Fibroblast of skin of right quadriceps (primary cell): ENCODE measurements around the gene TAPBPL.
"Not testable (repeated sequence)": the region's sequence is repeated elsewhere in the genome, so short reads cannot be mapped to it uniquely, and the experiment has no call there.

ENCODE experiments used
- DNase-seq: peaks from one replicate; pipeline ENCODE4 v3.0.0-alpha.2; 2013

The TAPBPL gene, protein sequence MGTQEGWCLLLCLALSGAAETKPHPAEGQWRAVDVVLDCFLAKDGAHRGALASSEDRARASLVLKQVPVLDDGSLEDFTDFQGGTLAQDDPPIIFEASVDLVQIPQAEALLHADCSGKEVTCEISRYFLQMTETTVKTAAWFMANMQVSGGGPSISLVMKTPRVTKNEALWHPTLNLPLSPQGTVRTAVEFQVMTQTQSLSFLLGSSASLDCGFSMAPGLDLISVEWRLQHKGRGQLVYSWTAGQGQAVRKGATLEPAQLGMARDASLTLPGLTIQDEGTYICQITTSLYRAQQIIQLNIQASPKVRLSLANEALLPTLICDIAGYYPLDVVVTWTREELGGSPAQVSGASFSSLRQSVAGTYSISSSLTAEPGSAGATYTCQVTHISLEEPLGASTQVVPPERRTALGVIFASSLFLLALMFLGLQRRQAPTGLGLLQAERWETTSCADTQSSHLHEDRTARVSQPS

DNA sequence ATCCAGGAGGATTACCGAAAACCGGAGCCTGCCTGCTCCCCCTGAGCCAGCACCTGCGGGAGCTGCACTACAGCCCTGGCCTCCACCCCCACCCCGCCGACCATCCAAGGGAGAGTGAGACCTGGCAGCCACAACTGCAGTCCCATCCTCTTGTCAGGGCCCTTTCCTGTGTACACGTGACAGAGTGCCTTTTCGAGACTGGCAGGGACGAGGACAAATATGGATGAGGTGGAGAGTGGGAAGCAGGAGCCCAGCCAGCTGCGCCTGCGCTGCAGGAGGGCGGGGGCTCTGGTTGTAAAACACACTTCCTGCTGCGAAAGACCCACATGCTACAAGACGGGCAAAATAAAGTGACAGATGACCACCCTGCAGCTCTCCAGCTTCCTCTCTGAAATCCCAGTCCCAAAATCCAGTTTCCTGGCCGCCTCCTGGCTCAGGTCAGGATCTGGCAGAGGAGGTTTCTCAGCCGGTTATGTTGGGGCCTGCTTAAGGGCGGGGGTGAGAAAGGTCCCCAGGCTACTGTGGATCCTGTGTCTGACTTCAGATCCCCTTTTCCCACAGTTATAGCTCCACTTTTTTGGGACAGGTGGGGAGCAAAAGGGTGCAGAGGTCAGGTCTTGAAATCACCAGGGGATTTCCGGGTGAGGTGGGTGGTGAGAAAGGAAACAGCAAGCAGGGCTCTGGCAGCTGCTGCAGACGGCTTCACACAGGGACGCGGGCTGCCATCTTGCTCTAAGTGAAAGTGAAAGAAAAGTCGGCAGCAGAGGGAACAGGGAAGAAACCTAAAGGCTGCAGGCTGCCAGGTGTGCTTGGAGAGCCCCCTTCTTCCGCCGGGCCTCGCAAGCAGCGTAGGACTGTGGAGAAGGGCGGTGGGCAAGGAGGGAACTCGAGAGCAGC is at the start of gene TAPBPL:
Gene TAPBPL, plus strand, starts transcription at position 695 of the 897 bp plus-strand sequence. CDS start 207 bp downstream, outside the sequence.
- DNase-seq, result peak; percentile 86

DNA sequence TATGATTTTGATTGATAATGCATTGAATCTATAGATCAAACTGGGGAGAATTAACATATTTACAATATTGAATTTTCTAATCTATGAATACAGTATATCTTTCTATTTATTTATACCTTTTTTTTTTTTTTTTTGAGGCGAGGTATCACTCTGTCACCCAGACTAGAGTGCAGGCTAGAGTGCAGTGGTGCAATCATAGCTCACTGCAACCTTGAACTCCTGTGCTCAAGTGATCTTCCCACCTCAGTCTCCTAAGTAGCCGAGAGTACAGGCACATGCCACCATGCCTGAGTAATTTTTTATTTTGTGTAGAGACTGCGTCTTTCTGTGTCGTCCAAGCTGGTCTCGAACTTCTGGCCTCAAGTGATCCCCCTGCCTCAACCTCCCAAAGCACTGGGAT is 47.5 kb upstream of the TAPBPL start:
- DNase-seq, result no peak

DNA sequence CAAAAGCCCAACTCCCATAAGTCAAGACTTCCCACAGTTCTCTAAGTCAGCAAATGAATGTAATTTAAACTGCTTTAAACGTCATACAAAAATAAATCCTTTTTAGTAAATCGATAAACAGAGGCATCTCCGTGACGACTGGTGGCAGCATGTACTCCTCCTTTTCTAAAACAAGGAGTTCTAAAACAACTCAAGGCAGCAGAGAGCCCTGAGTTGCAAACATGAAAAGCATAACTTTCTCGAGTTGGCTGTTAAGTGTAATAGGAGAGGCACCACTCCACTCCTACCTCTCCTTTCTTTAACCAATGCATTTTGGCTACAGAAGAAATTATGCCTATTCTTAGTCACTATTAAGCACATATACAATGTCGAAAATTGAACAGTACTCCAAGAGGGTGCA is 45.9 kb upstream of the TAPBPL start:
- DNase-seq, result no peak

DNA sequence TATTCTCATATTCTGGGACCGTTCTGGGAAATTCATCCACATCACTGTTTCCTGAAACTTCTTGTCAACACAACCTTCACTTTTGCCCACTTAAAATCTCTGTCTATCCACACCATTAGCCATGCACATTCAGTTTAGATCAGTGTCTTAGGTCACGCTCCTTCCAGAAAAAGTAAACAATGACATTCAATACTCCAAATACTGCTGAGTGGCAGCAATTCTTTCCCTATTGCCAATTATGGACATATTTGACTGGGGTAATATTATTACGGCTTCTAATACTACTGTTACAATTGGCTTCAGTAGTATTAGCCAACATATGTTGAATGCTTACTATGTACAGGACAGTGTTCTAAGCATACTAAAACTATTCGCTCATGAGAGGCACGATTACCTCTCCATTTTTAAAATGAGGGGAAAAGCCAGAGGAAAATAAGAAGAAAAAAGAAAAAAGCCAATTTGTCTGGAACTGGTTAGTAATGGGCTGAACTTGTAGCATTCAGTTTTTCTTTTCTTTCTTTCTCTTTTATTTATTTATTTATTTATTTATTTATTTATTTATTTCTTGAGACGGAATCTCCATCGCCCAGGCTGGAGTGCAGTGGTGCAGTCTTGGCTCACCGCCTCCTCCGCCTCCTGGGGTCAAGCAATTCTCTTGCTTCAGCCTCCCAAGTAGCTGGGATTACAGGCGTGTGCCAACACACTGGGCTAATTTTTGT is 44.4 kb upstream of the TAPBPL start:
- no peak for DNase-seq

DNA sequence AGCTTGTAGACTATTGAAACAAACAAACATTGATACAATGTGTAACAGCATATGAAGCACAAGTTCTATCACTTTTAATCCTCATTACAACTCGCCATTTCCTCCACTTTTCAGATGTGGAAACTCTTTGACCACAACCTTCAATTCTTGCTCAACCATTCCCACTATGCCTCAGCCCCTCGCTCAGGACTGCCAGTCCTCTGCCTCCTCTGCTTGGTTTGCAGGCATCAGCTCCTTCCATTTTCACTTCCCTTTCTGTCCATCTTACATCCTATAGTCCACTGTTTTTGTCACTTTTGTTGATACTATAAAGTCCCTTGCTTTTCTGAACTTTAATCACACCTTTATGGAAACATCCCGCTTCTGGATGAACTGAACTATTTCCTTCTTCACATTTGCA is 35.2 kb upstream of the TAPBPL start:
- no peak for DNase-seq

DNA sequence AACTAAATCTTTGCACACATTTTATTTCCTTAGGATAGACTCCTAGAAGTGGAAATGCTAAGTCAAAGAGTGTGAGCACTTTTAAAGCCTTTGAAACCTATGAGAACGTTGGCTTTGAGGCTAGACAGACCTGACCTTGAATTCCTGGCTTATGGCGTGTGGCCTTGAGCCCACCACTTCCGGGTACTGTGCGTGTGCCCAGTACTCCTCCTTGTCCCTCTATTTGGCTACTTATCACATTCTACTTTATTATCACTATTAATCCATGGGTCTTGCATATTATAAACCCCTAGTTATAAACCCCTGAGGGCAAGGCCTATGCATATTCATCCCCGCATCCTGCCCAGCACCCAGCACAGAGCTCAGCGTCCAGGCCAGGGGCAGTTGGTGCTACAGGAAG is 33.0 kb upstream of the TAPBPL start:
- no peak for DNase-seq

DNA sequence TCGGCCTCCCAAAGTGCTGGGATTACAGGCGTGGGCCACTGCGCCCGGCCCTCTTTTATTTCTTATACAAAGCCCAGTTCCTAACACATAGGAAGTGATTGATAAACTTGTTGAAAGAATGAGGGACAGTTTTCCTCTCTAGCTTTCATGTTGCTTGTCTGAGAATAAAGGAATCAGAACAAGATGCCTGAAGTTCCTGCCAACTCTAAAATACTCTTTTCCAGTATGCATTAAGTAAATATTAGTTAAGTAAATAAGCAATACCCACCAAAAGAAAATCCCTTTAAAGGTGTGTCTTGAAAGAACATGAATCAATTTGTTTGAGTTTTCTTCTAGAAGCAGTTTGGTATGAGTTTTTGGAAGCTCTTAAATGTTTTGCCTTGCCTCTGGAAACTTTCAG is 31.5 kb upstream of the TAPBPL start:
- no peak for DNase-seq

DNA sequence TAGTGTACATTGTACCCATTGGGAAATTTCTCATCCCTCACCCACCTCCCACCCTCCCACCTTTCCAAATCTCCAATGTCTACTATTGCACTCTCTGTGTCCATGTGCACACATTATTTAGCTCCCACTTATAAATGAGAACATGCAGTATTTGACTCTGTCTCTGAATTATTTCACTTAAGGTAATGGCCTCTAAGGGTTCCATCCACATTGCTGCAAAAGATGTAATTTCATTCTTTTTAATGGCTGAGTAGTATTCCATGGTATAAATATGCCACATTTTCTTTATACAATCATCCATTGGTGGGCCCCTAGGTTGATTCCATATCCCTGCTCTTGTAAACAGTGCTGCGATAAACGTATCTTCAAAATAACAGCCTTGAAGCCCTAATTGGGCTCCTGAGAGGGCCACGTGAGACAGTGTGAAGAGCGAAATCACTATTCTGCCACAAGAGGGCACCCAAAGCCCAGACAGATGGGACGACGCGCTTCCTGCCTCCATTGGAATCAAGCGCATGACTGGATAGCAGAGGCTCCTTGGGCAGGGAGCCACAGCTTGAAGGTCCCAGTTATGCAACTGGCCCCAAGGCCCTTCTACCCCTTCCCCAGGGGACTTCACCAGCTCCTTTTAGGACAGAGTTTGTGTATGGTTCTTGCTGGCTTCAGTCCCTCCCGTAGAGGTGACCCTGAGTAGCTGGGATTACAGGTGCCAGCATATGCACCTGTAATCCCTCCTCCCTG is 28.4 kb upstream of the TAPBPL start:
- DNase-seq, result peak; percentile 87

DNA sequence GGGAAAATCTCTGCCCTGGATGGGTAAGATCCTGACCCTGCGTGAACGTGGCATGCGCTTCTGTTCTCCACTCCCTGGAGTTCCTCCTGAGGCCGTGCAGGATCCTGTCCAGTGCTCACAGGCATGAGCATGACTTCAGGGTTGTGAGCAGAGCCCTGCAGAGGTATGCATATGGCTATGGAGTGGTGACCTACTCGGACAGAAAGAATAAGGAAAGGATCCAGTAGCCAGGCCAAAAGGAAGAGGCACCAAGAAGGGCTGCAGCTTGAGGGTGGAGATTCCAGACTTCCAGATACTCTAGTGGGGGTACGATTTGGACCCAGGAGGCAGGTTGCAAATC is 27.9 kb upstream of the TAPBPL start:
- no peak for DNase-seq

DNA sequence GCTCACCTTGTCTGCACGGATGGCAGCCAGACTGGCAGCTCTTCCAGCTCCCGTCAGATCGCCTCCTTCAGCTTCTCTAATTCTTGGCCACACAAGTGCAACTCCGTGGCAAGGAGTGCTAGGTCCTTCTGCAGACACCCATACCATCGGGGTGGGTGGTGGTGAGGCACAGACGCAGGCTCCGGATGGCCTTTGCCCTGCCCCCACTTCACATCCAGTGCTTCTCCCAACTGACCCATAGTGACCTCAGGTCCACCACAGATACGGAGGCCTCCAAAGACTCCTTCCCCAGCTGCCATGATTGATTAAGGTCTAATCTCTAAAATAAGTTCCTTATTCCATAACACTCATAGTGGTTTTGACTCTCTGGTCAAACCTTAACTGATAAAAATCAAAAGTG is 27.0 kb upstream of the TAPBPL start:
- no peak for DNase-seq

DNA sequence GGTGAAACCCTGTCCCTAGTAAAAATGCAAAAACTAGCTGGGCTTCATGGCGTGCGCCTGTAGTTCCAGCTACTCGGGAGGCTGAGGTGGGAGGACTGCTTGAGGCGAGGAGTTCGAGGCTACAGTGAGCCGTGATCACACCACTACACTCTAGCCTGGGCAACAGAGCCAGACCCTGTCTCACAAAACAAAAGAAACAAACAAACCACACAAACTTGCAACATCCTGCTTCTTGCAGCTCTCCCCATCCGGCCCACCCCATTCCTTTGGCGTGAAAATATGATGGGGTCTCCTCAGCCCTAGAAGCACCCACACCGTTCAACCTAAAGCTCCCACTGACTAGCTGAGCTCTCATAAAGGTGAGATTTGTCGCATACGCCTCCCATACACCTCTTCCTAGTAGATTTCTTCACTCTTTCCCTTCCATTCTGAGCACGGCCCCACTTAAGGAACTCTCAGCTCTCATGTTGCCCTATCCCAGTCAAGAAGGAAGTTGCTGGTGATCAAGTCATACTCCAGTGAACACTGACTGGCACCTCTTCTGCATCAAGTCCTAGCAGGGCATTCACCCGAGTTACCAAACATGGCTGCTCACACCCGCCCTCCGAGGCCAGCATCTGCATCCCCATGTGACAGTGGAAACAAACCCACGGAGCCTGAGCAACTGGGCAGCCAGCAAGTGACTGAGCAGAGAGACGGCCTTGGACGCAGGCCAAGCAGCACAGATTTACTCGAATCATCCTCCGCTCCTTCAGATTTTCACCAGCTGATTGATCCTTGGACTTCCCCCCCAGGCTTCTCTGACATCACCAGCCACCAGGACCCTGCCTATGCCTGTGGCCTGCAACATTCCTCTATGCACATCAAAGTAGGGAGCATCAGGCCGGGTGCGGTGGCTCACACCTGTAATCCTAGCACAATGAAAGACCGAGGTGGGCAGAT is 26.0 kb upstream of the TAPBPL start:
- DNase-seq, result no peak

DNA sequence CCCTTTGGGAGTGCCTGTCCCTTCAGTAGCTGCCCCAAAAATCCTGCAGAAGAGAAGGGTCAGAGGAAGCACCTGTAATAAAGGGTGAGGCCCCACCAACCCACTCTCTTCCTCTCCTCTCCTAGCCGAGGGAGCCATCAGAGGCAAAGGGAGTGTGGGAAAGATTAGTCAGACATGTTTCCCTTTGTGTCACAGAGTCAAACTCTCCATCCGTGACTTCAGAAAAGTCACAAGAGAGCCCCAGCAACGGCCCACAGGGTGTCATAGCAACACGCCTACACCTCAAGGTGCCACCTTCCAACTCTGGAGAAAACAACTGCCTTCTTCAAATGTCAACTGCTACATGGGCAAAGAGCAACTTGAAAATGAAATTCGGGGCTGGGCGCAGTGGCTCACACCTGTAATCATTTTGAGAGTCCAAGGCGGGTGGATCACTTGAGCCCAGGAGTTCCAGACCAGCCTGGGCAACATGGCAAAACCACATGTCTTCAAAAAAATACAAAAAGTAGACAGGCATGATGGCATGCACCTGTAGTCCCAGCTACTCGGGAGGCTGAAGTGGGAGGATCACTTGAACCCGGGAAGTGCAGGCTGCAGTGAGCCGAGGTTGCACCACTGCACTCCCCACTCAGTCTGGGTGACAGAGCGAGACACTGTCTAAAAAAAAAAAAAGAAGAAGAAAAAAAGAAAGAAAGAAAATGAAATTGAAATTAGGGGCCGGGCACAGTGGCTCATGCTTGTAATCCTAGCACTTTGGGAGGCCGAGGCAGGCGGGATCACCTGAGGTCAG is 24.8 kb upstream of the TAPBPL start:
- no peak for DNase-seq

DNA sequence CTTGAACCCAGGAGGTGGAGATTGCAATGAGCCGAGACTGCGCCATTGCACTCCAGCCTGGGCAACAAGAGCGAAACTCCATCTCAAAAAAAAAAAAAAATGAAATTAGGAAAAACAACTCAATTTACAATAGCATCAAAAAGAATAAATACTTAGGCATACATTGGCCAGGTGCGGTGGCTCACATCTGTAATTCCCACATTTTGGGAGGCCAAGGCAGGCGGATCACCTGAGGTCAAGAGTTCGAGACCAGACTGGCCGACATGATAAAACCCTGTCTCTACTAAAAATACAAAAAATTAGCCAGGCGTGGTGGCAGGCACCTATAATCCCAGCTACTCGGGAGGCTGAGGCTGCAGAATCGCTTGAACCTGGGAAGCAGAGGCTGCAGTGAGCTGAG is 24.0 kb upstream of the TAPBPL start:
- not testable (repeated sequence) for DNase-seq

DNA sequence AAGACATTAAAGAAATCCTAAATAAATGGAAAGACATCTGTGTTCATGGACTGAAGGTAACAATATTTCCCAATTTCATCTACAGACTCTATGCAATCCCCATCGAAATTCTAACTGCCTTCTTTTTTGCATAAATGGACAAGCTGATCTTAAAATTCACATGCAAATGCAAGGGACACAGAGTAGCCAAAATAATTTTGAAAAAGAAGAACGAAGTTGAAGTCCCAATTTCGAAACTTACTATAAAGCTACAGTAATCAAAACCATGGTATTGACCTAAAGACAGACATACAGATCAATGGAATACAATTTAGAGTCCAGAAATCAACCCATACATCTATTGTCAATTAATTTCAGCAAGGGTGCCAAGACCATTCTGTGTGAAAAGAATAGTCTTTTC is 23.5 kb upstream of the TAPBPL start:
- DNase-seq, result no peak

DNA sequence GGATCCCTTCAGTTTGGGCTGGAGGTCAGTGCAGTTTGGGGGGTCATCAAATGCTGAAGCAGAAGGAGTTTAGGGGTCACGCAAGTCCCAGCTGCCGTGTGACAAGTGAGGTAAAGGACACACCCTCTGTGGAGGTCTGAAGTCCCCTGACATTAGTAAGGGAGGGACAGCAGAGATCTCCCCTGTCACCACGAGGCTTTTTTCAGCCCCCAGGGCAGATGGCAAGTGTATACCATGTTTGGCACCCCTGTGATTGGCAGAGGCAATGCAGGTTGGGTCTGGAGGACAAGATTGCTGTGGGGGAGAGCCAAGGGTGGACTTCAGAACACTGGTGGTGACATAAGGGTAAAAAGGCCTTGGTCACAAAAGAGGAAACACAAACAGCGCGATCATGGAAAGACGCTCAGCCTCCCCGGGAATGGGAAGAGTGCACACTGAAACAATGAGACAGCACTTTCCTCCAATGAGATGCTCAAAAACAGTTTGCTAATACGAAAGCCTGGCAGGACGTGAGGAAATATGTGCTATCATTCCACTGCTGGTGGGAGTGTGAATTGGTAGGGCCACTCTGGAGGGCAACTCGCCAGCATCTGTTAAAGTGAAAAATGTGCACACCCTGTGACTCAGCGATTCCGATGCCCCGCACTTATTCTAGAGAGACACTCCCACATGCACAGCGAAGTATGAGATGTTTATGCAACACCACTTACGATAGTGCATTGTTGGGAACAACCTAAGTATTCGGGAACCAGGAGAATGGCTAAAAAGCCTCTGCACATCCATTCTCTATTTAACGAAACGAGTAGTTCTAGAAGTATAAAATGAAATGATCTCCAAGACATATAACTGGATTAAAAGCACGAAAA is 21.5 kb upstream of the TAPBPL start:
- peak; percentile 94 for DNase-seq

DNA sequence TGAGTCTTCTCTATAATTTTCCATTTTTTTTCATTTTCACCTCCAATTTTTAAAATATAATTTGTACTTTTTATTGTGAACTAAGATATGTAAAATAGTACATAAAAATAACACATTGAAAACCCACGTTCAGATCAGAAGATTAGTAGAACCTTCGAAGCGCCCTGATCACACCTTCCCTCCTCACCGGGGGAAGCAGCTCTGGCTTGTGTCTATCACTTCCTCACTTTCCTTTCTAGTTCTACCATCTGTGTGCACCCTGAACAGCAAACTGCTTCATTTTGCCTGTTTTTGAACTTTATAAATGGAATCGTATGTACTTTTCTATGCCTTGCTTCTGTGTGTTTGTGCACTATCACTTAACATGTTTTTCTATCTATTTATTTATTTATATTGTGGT is 18.9 kb upstream of the TAPBPL start:
- DNase-seq, result no peak

DNA sequence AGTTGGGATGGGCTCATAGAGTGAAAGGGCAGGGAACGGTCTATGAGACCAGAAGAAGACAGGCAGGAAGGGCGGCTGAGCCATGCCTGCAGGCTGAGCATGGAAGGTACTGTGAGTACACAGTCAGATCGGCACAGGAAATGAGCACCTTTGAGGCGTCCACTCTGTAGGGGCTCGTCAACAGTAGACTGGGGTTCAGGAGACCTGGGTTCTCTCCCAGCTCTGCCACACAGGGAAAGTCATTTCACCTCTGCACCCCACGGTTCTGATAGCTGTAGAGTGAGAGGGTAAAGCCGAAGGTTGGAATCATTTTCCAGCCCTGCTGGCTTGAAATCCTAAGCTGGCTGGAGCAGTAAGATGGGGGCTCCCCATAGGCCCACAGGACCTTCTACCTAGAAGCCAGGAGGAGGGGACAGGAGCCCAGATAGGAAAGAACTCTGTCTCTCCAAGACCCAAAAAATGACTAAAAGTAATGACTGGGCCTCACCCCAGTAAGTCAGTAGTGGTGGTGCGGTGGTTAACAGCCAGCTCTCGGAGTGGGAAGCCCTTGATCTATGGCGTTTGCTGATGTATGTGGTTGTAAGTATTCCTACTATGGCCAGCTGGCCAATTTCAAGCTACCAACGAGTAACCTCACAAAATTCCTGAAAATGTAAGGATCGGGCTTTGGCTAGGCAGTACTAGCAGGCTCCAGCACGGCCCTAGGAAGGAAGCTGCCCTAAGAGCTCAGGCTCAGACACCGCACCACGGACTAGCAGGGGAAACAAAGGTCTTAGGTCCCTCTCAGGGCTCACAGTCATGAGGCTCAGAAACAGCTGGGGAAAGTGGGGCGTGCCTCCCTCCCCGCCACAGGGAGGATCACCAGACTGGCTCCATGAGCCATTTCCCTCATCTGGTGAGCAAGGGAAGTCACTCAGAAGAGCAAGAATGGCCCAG is 17.4 kb upstream of the TAPBPL start:
- no peak for DNase-seq

DNA sequence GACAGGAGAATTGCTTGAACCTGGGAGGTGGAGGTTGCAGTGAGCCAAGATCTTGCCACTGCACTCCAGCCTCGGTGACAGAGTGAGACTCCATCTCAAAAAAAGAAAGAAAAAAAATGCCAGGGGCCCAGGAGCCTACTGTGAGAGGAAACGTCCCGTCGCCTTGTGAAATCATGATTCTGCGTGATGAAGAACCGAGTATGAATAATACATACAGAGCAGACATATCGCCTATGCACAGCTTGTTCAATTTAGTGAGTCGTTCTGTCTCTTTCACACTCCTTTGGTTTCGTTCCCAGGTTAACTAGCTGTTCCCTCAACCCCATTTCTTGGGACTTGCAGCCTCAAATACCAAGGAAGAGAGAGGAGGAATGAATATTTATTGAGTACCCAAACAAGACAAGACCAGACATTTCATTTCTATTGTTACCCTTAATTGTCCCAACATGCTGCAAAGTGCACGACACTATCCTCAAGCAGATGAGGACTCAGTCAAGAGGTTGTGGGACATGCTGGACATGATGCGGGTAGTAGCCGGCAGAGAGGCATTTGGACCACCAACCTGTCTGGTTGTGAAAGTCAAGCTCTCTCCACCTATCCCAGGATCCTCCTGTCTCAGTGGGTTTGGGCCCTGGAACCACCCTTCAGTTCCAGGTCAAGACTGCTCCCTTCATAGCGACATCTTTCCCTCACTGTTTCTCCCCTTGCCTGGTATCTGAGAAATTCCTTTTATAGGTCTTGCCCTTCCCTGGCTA is 15.7 kb upstream of the TAPBPL start:
- no peak for DNase-seq
